ENCODE data around the gene SLC5A10. TPM values are rescaled to one million over a fixed set of nuclear protein-coding genes. Genes with fewer than 3 reads are reported as not detected.

Gene SLC5A10
- total and polyA plus RNA-seq, 9 donors = 0.05 to 0.38 (median 0.15) TPM; not detected in 5

DNA sequence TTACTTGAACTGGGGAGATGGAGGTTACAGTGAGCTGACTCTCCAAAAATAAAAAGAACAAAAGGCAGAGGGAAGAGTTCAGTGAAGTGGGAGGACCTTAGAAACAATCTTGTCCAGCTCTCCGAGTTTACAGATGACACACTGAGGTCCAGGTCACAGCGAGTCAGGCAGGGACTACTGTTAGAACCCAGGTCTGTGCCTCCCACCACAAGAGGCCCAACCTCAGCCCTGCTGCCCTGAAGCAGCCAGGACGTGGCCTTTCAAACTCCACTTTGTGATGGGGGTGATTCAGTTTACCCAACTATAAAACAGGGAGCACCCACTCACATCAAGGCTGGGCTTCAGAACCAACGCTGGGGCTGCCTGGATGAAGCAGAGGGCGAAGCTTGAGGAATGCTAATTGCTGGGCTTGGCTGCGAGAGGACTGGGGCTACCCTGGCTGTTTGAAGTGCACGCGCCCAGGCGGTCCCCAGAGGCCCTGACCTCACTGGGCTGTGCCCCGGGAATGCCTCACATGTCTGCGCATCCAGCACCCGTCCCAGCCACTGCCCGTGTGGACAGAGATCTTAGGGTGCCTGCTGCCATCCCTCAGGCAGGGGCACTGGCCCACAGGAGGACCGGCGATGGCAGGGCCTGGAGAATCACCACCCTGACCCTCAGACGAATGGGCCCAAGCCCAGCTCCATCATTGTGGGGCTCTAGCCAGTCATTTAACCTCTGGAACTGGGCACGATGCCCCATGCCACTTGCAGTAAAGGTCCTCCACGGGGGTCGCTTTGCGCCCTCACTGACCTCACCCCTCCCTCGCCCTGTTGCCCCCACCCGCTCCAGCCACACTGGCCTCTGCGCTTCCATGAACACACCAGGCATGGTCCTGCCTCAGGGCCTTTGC, 11.4 kb downstream of the SLC5A10 start:
- WGBS, 3 donors = 85 to 88% (median 88%) methylated on average over 22 to 23 of the region's 23 CpGs

DNA sequence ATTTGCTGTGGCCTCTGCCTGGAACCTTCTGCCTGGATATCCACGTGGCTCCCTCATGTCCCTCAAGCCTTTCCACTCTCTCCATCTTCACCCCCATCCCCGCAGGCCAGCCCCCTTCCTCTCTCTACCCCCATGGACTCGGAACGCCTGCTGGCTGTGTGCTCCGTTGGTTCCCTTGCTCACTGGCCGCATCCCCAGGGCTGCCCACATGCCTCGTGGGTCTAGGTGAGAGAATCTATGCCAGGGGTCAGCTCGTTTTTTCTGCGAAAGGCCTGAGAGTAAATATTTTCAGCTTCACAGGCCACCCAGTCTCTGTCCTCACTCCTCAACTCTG, 12.0 kb downstream of the SLC5A10 start:
- H3K4me1 ChIP-seq (ENCODE audit: insufficient read depth) = no peaks in the 10 kb centered on the region
- no peak for TF ChIP-seq POLR2A (IDR thresholded peaks at IDR 0.05)
- TF ChIP-seq, protein P1, sequence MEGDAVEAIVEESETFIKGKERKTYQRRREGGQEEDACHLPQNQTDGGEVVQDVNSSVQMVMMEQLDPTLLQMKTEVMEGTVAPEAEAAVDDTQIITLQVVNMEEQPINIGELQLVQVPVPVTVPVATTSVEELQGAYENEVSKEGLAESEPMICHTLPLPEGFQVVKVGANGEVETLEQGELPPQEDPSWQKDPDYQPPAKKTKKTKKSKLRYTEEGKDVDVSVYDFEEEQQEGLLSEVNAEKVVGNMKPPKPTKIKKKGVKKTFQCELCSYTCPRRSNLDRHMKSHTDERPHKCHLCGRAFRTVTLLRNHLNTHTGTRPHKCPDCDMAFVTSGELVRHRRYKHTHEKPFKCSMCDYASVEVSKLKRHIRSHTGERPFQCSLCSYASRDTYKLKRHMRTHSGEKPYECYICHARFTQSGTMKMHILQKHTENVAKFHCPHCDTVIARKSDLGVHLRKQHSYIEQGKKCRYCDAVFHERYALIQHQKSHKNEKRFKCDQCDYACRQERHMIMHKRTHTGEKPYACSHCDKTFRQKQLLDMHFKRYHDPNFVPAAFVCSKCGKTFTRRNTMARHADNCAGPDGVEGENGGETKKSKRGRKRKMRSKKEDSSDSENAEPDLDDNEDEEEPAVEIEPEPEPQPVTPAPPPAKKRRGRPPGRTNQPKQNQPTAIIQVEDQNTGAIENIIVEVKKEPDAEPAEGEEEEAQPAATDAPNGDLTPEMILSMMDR (IDR thresholded peaks at IDR 0.05) = no peak
- TF ChIP-seq EP300 (IDR thresholded peaks at IDR 0.05) = no peak
- H3K27me3 ChIP-seq = no peaks in the 10 kb centered on the region
- no peak overlapping the region for H3K27ac ChIP-seq
- H3K36me3 ChIP-seq = no peaks in the 10 kb centered on the region
- no peak for DNase-seq
- no peak overlapping the region for H3K4me3 ChIP-seq
- WGBS, 3 donors = 68 to 79% (median 74%) methylated on average over 9 of the region's 9 CpGs
- no peaks in the 10 kb centered on the region for H3K9me3 ChIP-seq
- intact Hi-C loops (cut with DNase I) = no loop called here

More for the DNA sequence above, 11.4 kb downstream of the SLC5A10 start:
- DNase-seq = peak in 1 of 5 donors; percentile 18
- no peak for TF ChIP-seq EP300 (IDR thresholded peaks at IDR 0.05)
- TF ChIP-seq, protein P1 (IDR thresholded peaks at IDR 0.05) = no peak
- no peak for TF ChIP-seq POLR2A (IDR thresholded peaks at IDR 0.05)
- no peaks in the 10 kb centered on the region for H3K9me3 ChIP-seq
- intact Hi-C loops (cut with DNase I) = no loop called here
- no peaks in the 10 kb centered on the region for H3K4me1 ChIP-seq (ENCODE audit: insufficient read depth)
- no peaks in the 10 kb centered on the region for H3K27me3 ChIP-seq
- no peaks in the 10 kb centered on the region for H3K36me3 ChIP-seq
- H3K27ac ChIP-seq = no peak overlapping the region
- H3K4me3 ChIP-seq = no peak overlapping the region

DNA sequence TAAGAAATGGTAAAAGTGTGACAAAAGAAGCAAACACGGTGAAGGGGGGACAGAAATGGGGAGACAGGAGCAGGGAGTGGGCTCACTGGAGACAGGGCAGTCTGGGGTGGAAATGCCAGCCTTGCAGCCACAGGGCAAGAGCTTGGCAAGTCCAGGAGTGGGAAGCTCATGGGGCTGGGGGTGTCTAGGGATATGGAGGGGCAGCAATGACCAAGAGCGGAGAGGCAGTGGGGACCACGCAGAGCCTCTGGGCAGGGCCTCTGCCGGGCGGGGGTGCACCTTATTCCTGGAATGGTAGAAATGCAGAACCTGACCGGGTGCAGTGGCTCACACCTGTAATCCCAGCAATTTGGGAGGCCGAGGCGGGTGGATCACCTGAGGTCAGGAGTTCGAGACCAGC, 12.6 kb downstream of the SLC5A10 start:
- intact Hi-C loops (cut with DNase I) = no loop called here
- TF ChIP-seq POLR2A (IDR thresholded peaks at IDR 0.05) (no peak), EP300 (IDR thresholded peaks at IDR 0.05) (no peak)
- TF ChIP-seq, protein P1 (IDR thresholded peaks at IDR 0.05) = no peak
- WGBS, 3 donors = 92 to 96% (median 96%) methylated on average over 9 of the region's 9 CpGs

DNA sequence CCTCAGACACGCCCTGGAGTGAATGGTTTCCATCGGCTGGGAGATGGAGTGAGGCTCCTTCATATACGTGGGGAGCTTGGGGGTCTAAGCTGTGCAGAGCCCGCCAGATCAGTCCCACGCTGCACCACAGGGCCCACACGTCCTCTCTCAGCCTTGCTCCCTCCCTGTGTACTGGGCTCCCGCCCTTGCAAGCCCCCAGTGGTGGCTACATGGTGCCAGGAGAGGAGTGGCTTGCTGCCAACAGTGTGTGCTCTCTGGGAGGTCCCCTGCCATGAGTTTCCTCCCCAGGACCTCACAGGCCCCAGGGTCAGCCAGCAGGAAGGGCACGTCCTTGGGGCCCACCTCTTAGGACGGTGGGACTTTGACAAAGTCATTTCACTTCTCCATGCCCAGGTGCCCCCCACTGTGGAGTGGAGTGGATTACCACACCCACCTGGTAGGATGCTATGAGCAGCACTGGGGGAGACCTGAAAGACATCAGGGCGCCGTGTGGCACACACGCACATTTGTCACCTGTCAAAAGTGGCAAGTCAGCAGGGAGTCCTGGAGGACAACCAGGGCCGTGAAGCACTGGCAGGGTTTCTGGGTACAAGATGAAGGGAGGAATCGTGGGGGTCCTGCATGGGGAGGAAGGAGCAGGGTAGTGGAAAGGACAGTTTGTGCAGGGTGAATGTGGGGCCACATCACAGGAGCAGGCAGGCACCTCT, 13.7 kb downstream of the SLC5A10 start:
- Histone ChIP-seq H3K9me3 (no peaks in the 10 kb centered on the region), H3K27me3 (no peaks in the 10 kb centered on the region), H3K4me3 (no peak overlapping the region), H3K36me3 (no peaks in the 10 kb centered on the region), H3K27ac (no peak overlapping the region), H3K4me1 (ENCODE audit: insufficient read depth) (no peaks in the 10 kb centered on the region)
- TF ChIP-seq EP300 (IDR thresholded peaks at IDR 0.05) (no peak), POLR2A (IDR thresholded peaks at IDR 0.05) (no peak)
- TF ChIP-seq, protein P1 (IDR thresholded peaks at IDR 0.05) = no peak
- WGBS, 3 donors = 86 to 89% (median 86%) methylated on average over 10 to 14 of the region's 14 CpGs
- no peak for DNase-seq
- intact Hi-C loops (cut with DNase I) = no loop called here

More for the DNA sequence above, 12.6 kb downstream of the SLC5A10 start:
- no peaks in the 10 kb centered on the region for H3K9me3 ChIP-seq
- no peak overlapping the region for H3K27ac ChIP-seq
- H3K4me3 ChIP-seq = no peak overlapping the region
- no peak for DNase-seq
- H3K27me3 ChIP-seq = no peaks in the 10 kb centered on the region
- H3K4me1 ChIP-seq (ENCODE audit: insufficient read depth) = no peaks in the 10 kb centered on the region
- no peaks in the 10 kb centered on the region for H3K36me3 ChIP-seq

Data from ovary (tissue), 9 donors.